ENCODE measurements around the gene KRT1.
"Not testable (repeated sequence)": the region's sequence is repeated elsewhere in the genome, so short reads cannot be mapped to it uniquely, and the experiment has no call there.

The KRT1 gene

DNA sequence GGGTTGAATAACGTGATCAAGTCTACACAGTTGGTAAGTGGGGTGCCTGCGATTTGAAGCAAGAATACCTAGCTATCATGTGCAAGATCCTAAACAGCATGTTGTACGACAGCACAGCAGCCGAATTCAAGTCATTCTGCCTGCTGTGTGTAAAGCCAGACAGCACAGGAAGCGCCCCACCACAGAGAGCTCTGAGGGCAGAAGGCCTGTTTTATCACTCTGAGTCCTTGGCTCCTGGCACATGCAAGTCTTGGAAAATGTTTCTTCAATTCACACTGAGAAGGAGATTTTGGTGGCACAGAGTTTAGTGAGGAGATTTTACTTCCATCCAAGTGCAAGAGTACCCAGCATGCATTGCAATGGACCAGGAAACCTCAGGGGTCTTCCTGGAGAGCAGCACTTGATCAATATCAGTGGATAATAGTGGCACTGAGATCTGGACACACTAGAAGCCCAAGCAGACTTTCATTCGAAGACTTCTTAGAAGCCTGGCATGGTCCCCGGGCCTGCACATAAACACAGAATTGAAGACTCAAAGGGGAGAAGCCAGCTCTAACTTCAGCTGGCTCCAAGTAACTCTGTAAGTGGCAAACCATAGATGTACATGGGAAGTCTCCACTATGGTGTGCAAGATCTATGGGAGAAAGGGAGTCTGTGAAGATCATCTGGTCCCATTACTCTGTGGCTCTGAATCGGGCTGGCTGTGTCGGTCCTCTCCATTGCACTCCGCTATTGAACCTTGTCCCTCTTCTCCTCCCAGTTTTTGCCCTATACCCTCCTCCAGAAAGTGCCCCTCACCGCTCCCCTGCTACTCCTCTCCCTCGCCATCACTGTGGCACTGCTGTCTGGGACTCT, 1.5 kb upstream of the KRT1 start:
- DNase-seq, result peak; percentile 80

DNA sequence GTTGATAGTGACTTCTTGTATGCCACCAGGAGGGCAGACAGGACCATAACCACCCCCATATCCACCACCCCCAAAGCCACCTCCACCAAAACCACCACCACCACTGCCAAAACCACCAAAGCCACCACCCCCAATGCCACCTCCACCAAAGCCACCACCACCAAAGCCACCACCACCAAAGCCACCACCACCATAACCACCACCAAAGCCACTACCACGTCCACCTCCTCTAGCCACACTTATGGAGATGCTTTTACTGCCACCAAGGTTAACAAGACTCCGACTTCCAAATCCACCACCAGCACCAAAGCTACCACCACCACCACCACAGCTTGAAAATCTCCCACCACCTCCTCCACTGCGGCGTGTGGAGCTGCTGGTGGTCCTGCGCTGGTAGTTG, 332 bp downstream of the KRT1 start:
- no peak for DNase-seq

DNA sequence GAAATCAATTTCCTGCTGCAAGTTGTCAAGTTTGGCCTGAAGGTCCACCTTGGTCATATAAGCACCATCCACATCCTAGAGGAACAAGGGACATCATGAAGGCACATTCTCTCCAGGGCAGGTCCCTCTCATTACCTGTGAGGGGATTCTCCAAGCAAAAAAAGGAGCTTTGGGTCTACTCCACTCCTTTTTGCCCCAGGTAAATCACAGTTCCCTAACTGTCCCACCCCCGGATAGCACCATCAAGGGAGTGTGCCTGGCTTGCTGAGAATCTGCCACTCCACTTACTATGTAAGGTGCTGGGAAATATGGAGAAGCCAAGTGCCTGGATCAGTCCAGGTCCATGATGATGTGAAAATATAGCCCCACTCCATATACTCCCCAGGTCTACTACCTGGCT, 2.5 kb downstream of the KRT1 start:
- no peak for DNase-seq

DNA sequence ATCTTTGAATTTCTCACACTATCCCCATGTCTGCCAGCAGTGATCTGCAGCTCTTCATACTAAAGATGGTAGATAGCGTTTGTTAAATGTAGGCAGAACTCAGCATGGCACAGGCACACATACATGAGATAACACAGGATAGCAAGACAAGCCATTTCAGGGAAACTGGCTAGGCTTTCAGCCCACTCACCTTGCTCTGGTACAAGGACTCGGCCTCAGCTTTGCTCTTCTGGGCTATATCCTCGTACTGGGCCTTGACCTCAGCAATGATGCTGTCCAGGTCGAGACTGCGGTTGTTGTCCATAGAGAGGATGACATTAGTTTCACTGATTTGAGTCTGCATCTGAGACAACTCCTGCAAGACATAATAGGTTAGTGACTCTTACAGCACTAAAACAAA, 3.1 kb downstream of the KRT1 start:
- DNase-seq, result no peak

DNA sequence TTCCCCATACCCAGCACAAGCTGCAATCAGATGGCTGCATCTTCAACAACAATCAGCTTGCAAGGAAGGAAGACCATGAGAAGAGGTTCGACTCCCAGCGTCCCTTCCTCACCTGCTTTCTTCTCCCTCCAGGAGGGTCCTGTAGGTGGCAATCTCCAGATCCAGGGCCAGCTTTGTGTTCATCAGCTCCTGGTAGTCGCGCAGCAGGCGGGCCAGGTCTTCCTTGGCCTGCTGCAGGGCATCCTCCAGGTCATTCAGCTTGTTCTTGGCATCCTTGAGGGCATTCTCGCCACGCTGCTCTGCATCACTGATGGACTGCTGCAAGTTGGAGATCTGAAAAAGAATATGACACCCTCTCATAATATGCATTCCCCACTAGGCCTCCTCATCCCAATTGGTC, 4.0 kb downstream of the KRT1 start:
- no peak for DNase-seq

DNA sequence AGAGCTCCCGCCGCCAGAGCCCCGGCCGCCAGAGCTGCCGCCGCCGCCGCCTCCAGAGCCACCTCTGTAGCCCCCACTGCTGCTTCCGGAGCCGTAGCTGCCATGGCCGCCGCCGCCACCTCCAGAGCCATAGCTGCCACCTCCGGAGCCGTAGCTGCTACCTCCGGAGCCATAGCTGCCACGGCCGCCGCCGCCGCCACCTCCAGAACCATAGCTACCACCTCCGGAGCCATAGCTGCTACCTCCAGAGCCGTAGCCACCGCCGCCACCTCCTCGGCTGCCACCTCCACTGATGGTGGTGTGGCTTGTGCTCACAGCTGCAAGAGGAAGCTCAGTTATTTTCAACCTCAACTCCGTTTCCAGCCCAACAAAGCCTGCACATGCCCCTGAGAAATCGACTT, 4.9 kb downstream of the KRT1 start:
- DNase-seq, result no peak

DNA sequence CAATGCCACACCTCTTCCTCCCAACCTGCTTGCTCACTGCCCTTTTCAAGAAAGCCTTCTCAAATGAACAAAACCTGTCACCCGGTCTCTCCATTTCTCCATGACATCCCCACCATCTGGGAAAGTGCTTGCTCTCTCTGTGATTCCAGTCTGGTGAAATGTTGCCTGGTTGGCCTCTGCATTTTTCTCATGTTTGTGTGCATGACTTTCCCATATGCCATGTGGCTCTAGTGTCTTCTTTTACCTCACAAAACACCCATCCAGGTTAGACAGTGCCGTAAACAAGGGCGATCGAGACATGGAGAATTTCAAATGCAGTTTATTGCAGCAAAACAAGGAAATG, 5.8 kb downstream of the KRT1 start:
- DNase-seq, result no peak

DNA sequence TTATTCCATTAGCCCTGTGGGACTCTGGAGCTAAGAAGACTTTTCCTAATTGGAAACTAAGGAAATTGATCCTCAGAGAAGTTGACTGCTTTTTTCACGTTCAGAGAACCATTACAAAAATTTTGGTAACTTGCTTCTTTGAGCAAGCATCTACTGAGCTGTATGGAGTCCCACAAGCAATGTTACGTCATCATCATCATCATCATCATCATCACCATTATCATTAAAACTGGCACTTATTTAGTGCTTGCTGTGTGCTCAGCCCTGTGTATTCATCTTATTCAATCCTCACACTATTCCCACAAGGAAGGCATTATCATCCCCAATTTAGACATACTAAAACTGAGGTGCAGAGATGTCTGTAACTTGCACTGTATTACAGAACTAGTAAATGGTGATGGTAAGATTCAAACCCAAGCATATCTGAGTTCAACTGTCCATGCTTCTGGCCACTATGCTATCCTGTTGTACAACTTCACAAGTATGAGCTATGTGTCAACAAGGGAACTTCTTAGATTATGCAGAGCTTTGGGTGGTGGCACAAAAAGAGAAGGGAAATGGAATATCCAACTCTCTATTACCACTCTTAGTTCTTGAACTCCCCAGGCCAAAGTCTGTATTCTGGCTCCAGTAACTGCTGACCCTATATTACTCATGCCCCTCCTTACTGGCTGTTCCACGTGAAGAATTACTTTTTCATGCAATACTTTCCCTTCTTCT, 6.3 kb downstream of the KRT1 start:
- no peak for DNase-seq

DNA sequence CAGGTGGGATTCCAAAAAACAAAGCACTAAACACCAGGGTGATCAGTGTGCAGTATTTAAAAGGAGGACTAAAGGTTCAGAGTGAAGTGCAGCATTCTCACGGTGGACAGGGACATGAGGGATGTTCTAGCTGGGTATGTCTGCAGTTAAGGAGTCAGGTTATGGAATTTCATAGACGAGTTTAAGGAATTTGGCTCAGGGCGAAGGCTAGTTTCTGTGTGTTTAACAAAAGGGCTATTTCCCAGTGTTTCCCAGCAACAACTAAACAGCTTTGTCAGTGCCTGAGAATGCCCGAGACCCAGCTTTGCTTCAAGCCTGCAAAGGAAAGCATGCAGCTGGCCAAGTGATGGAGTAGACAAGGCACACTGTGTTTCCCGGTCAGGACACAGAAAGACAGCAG, 7.0 kb downstream of the KRT1 start:
- DNase-seq, result no peak

DNA sequence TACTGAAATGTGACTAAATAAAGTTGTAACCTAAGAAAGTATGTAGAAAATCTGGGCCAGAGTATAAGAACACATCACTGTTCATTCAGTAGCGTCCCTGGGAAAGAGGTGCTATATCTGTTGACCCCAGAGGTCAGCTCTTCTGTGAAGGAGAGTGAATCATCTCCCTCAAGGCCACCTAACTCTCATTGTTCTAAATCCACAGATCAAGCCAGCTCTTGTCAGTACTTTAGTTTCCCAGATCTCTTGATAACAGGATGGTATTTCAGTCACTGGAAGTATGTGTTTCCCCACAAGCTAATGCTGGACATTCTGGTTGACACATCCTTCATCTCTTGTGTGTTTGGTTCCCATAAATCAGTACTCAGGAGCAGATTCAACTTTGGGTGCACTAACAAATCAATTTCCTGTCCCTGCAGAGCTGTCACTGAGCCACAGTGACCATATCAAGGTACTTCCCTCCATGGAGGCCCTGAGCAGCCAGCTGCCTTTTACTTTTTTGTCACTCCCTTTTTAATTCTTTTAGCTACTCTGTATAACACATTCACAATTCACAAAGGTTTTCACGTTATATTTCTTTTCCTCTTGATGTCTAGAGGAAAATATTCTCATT, 7.8 kb downstream of the KRT1 start:
- DNase-seq, result no peak

DNA sequence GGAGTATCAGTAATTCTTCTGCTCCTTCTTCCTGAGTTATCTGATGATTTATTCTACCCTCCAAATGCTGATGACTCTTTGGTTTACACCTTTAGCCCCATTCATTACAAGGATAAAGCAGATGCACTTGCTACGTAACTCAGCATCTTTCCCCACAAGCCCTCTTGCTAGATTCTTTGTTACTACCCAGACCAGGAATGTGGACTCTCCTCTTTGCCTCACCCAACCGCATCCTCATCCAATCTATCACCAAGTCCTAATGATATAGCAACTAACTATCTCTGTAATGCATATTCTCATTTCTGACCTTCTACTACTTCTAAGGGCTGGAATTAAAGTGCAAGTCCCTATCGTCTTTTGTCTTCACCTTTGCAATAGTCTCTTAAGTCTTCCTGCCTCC, 9.2 kb downstream of the KRT1 start:
- DNase-seq, result no peak

DNA sequence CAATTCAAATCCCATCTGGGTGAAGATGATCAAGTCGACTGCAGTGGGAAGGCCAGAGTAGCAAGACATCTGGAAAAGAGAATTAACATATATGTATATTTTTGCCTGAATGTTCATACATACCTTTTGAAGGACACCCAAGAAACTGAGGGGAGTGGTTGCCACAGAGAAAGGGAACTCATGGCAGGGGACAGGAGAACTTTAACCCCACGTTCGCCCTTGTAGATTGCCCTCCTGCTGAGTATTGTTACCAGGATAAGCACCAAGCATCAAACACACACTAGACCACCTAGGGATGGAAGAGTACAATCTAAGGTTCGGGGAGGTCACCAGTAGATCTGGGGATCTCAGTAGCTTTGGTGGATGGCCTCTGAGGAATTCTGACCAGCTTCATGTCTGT, 9.7 kb downstream of the KRT1 start:
- no peak for DNase-seq

DNA sequence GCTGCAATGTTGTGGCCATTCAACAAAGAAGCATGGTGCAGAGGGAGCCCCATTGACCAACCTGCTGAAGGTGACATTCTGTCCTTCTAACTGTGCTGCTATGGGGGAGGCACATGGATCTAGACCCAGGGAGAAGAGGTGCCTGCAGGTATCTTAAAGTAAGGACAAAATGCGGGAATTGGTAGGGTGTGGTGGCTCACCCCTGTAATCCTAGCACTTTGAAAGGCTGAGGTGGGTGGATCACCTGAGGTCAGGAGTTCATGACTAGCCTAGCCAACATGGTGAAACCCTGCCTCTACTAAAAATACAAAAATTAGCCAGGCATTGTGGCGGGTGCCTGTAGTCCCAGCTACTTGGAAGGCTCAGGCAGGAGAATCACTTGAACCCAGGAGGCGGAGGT, 10.3 kb downstream of the KRT1 start:
- not testable (repeated sequence) for DNase-seq

DNA sequence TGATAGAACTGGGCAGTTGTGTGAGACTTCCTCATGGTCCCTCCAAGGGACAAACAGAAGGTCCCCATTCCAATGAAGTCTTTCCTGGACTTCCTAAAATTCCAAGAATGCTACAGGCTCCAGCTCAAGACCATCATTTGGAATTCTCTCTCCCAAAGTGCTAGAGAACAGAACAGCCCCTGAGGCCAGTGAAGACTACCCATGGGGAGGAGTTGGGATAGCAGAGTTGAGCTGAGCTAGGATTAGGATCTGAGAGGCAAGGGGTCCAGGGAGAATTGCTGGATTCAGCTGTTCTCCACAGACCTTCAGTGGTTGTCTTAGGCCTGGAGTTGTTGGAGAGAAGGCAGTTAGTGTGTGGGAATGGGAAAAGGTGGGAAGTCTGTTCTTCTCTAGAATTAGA, 10.8 kb downstream of the KRT1 start:
- no peak for DNase-seq

DNA sequence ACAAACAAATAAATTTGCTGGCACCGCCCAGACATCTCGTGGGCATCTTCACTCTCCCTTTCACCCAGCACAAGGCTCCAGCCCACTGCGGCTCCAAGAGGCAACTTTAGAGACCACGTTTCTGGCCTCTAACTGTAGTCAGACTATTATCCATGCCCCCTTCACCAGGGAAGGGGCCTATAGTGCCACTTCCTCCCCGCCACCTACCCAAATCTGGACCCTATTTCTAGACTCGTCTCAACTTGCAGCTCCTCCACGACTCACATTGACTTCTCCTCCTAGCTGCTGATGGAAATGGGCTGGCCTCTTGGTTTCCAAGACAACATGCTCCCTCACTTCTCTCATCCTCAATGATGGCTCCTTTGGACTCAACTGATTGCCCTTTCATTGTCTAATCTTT, 12.3 kb downstream of the KRT1 start:
- DNase-seq, result no peak

DNA sequence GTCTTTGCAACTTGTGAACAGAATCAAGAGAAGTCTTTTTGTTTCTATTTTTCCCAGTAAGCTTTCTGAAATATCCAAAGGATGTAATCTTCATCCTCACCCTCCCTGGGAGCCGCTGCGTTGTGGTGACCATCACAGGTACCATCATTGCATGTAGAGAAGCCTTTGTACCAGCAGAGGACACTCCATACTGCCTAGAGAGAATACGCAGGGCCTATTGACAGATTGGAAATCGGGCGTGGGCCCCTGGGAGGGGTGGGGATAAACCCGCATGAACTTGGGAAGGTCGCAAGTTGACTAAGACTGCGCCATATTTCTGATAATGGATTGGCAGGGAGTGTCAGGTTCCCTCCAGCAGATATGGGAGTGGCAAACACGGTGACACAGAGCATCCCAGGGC, 12.7 kb downstream of the KRT1 start:
- no peak for DNase-seq

DNA sequence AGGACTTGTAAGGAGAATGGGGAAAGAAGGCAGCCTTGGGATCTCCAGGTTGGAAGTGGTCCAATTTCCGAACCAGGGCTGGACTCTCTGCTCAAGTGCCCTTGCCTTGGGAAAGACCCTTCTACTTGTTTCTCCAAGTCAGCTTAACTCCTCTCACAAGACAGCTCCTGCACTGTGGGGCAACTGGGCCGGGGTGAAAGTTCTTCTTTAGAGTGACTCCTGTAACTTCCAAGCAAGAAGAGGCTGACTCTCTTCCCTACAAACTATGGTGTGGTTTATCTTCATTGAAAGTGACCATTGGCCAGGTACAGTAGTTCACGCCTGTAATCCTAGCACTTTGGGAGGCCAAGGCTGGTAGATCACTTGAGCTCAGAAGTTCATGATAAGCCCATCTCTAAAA, 13.7 kb downstream of the KRT1 start:
- DNase-seq, result no peak

DNA sequence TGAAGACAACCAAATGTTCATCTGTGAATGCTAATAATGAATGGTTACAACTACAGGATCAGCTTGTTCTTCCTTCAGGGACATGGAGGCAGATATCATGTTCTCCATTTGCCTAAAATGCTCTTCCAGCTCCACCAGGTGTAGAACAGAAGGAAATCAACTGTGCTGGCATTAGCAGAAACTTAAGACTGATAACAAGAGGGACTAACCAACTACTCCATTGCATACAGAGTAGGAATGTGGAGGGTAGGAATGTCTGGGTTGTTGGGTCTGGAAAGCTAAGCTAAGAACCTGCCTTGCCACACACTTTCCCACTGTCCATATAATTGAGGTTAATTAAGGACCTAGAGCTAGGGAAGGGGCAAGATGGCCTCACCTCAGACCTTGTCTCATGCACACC, 16.8 kb downstream of the KRT1 start:
- DNase-seq, result no peak

DNA sequence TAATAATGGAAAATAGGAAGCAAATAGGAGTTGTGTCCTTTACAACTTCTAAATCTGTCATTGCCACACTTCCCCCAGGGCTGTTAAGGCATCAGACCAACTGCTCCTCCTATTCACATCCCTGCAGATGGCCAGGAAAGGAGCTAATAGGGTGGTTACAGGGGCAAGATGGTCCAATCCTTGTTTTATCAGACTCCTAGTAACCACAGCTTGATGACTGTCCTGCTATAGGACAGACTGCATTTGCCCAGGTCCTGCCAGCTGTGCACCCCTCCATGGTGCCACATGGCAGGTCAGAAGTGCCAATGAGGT, 17.3 kb downstream of the KRT1 start:
- peak; percentile 79 for DNase-seq

DNA sequence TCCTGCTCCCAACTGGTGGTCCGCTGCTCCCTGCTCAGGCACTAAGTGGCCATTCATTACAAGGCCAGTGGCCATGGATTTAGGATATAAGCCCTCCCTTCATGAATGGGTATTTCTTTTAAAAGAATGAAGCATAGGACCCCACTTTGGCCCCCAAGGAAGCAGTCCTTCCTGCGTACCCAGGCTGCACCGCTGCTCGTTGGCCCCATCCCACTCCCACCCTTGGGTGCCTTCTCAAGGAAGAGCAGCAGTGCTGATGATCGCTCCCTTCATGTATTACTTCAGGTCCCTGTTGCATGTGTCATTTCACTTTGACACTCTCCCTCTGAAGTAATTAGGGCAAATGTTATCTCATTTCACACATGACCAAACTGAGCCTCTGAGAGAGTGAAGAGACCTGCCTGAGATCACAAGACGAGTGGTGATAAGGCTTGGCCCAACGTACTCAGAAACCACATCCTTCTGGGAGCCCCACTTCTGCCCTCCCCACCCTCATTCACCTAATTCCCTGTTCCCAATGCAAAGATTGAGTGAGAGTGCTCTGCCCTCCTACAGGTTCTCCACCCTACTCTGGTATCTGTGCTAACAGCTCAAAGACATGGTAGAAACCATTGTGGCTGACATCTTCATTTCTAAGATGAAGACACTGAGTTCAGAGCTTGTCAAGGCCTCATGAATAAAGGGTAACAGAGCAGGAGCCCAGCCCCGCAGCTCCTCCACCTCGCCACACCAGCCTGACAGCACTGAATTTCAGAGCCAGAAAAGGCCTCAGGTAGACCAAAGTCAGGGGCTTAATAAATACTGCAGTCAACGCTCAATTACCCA, 17.9 kb downstream of the KRT1 start:
- peak; percentile 97 for DNase-seq

DNA sequence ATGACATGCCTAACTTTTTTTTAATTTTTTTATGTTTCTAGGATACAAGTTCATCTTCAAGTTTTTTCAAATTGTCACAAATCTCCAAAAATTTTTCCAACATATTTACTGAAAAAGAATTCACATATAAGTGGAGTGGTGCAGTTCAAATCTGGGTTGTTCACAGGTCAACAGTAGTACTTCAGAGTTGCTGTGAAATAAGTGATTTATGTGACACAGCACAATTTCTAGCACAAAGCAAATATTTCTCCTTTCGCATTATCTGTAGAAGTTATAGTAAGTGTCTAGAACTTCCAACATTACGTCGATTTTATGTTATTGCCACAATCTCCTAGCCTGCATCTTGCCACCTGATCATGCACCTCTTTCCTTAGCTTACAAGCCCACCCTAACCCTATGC, 18.5 kb downstream of the KRT1 start:
- DNase-seq, result no peak

DNA sequence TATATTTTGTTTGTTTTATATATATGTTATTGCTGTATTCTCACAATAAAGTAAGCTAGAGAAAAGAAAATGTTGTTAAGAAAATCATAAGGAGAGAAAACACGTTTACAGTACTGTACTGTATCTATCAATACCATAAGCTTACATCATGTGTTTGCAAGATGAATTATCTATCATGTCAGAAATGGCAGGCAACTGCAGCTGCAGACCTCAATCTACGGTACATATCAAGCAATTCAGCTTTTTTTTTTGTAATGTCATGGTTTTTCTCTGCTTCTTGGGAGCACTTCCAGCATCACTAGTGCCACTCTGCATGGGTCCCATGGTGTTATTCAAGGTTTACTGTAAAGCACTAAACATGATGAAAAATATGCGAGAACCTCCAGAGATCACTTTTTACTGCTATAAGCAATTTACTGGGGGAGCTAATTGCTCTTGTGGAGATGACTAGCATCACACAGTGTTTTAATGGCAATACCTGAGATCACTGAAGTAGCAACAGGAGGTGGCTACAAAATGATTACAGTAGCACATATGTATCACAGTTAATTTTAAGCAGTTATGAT, 19.2 kb downstream of the KRT1 start:
- DNase-seq, result peak; percentile 64

DNA sequence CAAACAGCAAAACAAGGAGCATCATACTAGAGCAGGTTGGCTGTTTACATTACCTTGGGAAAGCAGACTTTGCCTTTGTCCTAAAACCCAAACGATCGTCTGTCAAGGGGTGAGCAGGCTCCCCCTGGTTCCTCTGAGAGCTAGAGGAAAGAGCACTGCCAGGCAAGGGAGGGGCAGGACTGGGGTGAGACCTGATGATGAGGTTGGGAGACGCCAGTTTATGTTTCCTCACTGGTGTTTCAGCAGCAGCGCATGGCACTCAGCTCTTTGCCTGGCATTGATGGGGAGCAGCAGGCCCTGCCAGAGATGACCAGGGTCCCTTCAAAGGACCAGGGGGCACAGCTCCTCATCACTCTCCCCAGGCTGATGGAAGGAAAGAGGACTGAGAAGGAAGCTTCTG, 20.3 kb downstream of the KRT1 start:
- DNase-seq, result no peak

Data from hematopoietic multipotent progenitor cell treated with erythropoietin and hydrocortisone succinate and interleukin-3 and kit ligand, for 4 days (in vitro differentiated cells).